GM21786 (cell line): ENCODE results near the gene PLD2.
A peak's percentile ranks its signal among the peaks of the same experiment; 100 is the strongest.

Experiments used
- ATAC-seq: cut with Tn5 transposase; IDR thresholded peaks from one replicate; pipeline ENCODE4 v1.9.1; 2021; ENCODE audit not compliant: unreplicated experiment

PLD2 gene

DNA sequence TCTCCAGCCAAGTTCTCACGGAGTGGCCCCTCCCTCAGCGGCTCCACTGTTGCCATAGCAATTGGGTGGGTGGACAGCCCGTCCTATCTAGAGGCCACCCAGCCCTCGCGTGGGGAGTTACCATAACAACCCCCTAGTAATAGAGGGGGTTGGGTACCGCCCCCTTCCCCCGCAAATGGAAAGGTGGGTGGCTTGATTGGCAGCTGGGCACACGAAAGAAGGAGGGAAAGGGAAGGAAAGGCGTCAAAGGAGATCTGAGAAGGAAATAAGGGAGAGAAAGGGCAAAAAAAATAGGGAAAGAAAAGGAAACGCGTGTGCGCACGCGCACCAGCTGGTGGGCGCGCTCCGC is 25.9 kb downstream of the PLD2 start:
- peak; percentile 6 for ATAC-seq

DNA sequence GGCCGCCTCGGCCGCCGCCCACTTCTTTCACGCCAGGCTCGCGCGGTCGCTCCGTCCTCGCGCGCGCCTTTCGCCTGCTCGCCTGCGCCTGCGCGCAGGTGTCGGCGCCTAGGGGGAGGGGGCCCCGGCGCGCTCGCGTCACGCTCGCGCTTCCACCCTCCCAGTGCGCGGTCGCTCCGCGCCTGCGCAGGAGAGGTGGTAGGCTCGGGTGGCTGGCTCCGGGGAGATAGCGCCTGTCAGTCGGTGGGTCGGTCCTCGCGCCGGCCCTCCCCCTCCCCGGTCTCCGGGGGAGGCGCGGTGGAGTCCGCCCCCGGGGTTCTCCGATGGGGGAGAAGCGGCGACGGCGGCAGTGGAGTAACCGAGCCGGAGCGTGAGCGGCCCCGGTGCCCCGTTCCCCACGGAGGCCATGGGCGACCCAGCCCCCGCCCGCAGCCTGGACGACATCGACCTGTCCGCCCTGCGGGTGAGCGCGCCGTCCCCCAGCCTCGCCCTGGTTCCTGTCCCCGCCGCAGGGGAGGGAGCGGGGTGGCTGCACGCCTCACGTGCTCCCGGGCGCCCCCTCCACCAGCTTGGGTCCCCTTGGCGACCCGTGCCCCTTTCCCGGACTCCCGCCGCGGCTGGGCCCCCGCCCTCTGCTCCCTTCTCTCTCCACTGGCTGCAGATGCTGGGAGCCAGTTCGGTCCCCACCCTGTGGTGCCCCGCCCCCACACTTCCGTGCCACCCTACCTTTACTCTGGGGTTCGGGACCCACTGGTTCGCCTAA is 26.4 kb downstream of the PLD2 start, which contains the start of gene MINK1:
Gene MINK1, plus strand, starts transcription at position 163 of the 763 bp plus-strand sequence. Its CDS starts 244 bp downstream, at position 407.
- peak; percentile 72 for ATAC-seq

DNA sequence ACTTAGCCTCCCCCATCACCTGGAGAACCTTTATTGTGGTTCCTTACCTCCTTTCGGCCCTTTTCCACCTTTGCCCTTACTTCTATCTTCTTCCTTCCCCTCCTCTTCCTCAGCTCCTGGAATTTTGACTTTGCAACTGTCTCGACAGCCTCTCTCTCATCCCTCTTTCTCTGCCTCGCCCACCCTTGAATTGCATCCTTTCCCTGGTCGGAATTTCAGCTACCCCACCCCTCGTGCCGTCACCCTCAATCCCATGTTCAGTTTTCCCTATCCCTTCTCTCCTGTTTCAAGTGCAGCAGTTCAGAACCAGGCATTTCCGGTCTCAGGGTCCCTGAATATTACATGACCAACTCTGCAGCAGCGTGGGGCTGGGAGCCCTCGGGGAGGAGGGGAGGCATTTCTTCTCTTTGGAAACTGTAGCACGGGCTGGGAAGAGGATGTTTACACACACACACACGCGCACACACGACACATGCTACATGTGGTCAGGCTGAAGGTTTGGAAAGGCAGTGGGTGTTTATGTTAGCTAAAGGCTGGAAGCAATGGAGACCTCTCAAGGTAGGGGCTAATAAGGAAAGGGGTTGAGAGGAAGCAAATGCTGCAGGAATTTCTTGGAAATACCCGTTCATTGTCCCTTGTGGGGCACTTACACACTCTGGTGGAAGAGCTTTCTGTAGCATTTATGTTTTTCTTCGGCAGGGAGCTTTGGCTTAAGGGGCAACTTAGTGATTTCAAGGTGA is 27.2 kb downstream of the PLD2 start:
- no peak for ATAC-seq

DNA sequence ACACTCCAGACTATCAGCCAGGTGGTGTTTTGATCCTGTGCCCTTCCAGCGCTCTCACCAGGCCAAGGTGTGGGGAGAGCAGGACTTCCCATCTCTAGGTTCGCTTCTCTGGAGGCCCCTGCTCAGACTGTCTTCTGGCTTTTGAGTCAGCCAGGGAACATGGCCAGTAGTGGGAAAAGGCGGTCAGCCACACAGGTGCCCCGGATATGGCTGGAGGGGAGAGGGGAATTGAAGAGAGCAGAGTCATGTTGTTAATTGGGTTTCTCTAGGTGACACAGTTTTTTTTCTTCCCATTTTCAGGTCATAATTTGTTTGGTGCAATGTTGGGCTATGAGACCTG is 27.7 kb downstream of the PLD2 start:
- no peak for ATAC-seq

DNA sequence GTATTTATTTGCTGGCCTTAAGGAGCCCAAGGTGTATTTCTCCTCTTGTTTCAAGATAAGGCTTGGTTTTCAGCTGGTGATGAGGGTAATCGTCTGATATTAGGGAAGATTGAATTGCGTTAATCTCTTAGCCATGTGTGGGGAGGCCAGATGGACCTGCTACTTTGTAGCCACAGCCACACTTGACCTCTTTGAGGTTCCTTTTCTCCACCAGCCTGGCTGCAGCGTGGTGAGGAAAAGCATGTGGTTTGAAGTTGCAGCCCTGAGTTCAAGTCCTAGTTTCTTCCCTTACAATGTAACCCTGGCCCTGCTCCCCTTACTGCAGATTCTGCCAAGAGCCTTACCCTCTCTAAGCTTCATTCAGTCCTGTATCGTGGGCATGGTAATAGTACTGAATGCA is 29.3 kb downstream of the PLD2 start:
- no peak for ATAC-seq

DNA sequence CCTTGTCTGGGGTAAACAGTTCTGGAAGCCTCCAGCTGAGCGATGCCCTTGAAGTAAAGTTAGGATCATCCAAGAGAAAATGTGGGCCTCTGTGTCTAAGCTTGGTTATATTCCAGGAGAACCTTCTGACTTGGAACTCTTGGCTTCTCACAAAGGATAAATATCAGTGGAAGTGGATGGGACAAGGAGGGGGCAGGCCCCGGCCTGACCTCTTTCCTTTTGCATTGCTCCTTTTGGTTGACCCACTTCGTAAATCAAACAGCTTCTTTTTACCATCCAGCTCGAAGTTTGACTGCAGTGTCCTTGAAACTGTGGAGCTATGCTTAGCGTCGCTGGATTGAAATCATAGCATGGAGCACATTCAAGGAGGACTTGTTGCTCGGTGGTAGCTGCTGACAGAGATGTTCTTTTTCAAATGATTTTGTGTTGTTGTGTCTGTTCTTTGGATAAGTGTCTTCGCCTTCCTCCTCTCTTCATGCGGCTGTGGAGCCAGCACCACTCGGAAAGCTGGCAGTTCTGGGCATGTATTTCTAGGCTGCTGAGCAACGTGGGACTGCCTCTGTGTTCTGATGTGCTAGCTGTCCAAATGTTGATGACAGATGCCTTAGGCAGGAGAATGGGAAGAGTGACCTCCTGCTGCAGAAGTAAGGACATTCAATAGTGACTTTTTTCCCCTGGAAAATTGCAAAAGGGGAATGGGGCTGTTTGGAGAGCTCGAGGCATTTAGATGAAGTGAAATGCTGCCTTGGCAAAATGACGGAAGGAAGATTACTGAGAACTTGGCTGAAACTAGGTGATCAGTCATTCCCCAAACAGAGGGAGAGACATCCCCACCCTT is 30.7 kb downstream of the PLD2 start:
- no peak for ATAC-seq

DNA sequence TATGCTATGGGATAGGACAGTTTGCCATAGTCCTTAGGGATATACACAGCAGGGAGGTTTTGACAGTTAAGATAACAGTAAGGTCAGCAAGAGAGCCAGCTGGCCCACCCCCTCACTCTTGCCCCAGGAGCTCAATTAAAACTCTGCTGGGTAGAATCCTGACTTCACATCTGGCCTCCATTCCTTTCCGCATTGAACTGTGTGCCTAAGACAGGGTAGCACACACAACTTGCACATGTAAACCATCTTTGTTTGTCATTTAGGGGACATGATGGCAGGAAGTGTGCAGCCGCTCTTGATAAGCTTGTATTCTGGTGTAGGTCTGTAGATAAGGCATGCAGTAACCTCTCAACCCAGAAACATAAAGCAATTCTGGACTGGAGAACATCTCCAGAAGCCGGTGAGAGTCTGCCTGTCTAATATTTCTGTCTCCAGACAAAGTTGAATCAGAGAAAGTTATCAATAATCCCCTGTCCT is 31.4 kb downstream of the PLD2 start:
- no peak for ATAC-seq

DNA sequence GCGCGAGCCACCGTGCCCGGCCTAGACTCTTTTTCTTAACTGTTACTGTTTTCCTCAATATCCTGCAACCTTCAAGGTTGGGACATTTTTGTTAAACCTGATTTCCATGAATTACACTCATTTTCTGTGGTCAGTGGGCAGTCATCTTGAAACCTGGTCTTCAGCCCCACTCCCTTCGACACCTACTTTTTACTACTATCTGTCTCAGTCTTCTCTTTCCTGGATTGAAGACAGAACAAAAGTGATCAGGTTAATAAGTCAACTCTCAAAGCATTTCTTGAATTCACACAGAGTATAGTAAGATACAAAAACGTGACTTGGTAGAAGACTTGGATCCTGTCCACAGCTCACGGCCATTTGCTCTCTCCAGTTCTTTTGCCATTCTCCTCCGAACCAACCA is 32.3 kb downstream of the PLD2 start:
- ATAC-seq: no peak

DNA sequence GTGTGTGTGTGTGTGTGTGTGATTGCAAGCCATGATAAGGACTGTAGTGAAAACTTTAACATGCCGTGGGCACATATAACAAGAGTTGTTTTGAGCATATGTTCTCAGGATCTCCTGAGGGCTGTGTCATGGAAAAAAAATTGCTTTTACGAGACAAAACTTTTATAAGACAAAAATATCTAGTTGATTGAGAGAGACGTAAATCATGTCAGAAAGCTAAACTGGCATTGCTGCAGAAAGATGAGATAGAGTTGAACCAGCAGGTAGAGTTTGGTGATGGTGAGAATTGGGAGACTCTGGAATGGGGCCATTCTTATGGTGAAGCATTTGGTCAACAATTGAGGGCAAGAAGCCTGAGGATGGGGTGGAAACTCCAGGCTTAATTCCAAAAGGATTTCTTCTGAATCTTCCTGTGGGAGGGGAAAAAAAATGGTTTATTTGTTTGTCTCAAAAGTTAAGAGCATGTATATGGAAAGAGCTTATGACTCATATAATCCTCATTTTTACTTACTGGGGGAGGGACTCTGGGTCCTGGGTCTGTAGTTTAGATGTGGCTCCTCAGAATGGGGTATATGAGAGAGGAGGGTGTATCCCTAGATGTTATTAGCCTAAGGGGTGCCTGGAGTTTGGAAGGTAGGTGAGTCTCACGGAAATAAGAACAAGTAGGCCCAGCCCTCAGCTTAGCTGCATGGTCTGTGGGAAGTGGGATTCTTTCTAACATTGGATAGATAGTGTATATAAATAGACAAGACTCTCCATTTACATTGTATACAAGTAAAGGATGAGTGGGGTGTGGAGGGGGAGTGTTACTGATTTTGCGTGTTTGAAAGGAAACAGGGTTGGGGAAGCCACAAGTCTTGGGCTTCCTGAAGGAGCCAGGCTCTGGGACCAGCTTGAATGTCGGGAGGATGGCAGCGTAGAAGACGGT is 33.3 kb downstream of the PLD2 start:
- ATAC-seq: no peak

DNA sequence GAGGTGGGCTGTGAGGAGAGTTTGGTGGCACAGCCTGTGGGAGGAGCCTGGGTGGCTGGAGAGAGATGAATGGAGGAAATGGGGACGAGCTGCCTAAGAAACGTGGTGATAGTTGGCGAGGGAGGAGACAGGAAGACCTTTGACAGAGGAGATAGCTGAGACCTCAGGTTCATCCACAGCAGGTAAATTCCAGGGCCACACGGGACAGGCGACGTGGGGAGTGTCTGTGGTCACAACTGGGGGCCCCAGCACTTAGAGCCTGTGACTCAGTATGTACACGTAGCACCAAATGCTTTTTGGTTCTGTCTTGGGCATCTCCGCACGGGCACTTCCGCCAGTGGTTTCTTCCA is 33.9 kb downstream of the PLD2 start:
- no peak for ATAC-seq

DNA sequence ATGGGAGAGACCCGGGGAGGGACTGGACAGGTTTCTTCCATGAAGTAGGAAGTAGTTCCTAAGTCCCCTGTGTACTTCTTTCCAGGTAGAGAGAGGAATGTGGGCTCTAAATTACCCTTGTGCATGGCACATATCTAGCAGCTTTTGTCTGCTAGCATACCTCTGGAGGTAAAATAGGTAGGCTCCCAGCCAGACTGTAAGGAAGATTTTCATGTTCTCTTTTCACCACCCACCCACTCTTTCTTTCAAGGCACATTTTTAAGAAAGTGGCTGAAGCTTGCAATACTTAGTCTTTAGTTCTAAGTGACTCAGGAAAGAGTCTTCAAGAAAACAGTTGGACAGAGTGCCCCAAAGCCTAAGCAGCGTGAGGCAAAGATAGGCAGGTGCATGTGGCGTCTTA is 35.4 kb downstream of the PLD2 start:
- ATAC-seq: no peak

DNA sequence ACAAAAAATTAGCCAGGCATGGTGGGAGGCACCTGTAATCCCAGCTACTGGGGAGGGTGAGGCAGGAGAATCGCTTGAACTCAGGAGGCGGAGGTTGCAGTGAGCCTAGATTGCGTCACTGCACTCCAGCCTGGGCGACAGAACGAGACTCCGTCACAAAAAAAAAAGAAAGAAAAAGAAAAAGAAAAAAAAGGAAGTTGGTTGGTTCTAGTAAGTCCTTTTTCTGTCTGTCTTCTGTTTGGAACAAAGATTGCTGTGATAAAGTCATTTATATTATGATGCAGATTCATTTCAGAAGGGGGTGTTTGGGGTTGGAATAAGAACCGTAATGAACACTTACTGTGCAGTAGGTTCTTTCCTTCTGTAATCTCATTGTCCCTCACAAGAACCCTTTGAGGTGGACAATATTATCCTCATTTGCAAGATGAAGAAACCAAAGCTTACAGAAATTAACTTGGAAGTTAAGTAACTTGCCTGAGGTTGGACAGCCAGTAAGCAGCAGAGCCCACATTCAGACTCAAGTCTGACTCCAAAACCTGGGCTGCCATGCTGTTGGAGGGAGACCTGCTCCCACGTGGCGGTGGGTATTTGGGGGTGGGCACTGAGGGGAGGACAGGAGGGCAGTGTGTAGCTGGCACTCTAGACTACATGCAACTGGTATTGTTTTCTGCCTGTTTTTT is 36.5 kb downstream of the PLD2 start:
- ATAC-seq: no peak

DNA sequence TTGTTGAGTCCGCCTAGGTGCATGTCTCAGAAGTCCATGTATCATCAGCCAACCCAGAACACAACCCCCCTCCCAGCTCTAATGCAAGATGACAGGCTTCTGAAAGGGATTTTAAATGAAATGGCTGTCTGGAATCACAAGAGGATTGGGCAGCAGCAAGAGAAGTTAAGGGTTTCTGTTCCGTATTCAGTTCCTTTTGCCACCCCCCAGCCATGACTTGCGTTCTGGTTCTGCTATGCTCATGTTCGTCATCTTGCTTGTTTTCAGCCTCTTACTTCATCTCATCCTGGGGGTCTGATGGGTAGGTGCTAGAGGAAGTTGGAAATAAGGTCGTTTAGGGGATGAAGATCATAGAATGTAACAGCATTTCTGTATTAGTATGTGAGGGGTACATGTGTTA is 38.2 kb downstream of the PLD2 start:
- ATAC-seq: no peak

DNA sequence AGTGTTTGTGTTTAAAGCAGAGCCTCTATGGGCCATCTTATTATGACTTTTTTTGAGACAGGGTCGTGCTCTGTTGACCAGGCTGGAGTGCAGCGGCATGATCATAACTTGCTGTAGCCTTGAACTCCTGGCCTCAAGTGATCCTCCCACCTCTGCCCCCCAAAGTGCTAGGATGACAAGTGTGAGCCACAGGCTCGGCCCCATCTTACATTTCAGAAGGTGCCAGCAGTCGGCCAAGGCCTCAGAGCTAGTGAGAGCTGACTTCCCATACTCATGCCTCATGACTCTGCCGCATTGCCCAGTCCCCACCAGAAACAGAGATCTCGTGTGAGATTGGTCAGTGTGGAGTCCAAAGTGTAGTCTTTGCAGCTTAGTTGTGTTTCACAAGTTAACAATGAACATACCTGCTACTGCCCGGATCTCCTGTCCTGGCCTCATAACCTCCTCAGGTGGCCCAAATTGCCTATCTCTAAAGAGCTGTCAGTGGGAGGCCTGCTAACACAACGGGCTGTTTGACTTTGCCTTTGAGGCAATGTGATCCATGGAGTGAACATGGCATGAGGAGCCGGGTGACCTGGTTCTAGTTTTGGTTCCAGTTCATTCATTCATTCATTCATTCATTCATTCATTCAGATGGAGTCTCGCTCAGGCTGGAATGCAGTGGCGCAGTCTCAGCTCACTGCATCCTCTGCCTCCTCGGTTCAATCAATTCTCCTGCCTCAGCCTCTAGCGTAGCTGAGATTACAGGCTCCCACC is 39.9 kb downstream of the PLD2 start:
- ATAC-seq: no peak

DNA sequence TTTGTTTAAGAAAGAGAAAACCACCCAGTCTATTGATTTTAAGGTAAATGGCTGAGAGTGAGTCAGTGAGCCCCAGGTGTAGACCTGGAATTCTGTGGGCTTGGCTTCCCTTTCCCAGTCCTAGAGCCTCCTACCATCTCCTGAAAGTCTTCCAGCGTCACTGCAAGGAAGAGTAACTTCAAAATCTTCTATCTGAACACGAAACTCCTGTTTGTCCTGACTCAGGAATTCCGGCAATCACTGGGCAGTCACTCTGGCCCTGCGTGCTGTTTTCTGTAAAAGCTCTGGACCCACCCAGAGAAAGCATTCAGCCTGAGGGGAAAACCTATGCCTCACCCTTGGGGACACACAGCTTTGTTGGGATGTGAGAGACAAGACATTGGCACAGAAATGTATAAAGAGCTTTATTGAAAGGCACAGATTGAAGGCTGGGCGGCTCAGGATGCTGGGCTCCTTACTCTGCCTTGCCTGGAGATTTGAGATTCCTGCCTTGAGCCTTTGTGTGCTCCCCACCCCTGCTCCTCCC is 42.1 kb downstream of the PLD2 start:
- ATAC-seq: no peak

DNA sequence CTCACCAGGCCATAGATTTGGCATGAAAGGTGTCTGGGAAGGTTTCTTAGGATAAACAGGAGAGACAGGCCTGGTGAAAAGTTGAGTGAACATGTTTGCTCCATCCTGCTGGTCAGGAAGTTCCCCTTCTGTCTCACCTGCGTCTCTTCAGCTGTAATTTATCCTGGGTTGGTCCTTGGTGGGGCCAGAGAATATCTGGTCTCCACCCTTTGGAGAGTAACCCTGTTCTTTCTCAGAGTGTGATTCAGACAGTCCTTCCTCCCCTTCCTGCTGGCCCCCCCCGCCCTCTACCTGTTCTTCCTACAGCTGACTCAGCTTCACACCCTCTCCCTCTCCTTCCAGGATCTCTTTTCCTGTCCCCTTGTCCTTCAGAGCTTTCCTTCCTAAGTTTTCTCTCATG is 43.3 kb downstream of the PLD2 start:
- ATAC-seq: no peak

DNA sequence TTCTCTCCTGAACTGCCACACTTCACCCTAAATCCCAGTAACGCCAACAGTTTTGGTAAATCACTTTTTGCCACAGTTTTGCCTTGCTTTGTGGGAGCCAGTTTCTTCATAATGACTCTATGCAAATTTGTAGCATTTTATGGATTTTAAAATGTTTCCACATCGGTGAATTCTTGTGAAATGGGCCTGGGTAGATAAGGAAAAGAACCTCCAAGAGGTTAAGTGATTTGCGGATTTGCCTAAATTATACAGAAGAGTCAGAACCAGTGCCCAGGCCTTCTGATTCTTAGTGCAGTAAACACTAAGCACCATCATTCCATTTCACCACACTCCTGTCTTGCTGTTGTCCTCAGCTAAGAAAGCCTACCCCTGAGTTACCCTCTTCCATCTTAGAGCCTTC is 44.1 kb downstream of the PLD2 start:
- no peak for ATAC-seq

DNA sequence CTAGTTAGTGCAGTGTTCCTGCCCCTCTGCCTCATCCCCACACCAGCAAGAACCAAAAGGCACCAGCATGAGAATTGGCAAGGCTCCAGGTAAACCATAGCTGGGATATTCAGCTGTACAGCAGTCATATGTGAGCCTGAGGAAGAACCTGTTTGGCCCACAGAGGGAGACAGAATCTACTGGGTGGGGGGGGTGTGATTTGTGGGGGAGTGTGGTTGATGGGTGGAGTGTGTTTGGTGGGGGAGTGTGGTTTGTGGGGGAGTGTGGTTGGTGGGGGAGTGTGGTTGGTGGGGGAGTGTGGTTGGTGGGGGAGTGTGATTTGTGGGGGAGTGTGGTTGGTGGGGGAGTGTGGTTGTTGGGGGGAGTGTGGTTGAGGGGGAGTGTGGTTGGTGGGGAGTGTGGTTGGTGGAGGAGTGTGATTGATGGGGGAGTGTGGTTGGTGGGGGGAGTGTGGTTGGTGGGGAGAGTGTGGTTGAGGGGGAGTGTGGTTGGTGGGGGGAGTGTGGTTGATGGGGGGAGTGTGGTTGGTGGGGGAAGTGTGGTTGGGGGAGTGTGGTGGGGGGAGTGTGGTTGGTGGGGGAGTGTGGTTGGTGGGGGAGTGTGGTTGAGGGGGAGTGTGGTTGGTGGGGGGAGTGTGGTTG is 45.7 kb downstream of the PLD2 start:
- ATAC-seq: no peak

DNA sequence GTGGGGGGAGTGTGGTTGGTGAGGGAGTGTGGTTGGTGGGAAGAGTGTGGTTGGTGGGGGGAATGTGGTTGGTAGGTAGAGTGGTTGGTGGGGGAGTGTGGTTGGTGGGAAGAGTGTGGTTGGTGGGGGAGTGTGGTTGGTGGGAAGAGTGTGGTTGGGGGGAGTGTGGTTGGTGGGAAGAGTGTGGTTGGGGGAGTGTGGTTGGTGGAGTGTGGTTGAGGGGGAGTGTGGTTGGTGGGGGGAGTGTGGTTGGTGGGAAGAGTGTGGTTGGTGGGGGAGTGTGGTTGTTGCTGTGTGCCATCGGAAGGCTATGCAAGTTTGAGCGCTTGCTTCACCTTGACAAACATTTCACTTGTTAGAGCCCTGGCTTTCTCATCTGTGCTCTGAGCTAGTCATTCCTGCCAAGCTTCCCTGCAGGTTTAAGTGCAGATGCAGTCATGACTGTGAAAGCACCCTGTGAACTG is 46.3 kb downstream of the PLD2 start:
- ATAC-seq: no peak
